Stomach (tissue), 9 donors: Measurements from ENCODE around the gene DISC1. TPM values are rescaled to one million over a fixed set of nuclear protein-coding genes. Genes with fewer than 3 reads are reported as not detected.
"Not testable (repeated sequence)": the region's sequence is repeated elsewhere in the genome, so short reads cannot be mapped to it uniquely, and the experiment has no call there.

Experiments
- DNase-seq, 2 donors: peaks; one replicate each; pipeline versions ENCODE4 v3.0.0 to v3.0.0-alpha.2; 2013 to 2019
- H3K27ac ChIP-seq, 5 donors: fragments of 200-600 bp in 4 of 5; sonication (generic) in 4 of 5; one replicate each; pipeline ENCODE4 v1.5.1; 2013 to 2019; ENCODE audit warnings: mild to moderate bottlenecking in 1 of 5, moderate library complexity in 1 of 5
- H3K27me3 ChIP-seq, 3 donors: fragments of 200-600 bp; sonication (generic); one replicate each; pipeline ENCODE4 v1.5.1; 2017 to 2019; ENCODE audit warnings: mixed run types in 1 of 3
- H3K36me3 ChIP-seq, 4 donors: fragments of 200-600 bp; sonication (generic); 1 replicate in 3 of 4; 2 replicates in 1 of 4; pipeline ENCODE4 v1.5.1; 2016 to 2019
- H3K4me1 ChIP-seq, 4 donors: fragments of 200-600 bp; sonication (generic); one replicate each; pipeline ENCODE4 v1.5.1; 2016 to 2019
- H3K4me3 ChIP-seq, 4 donors: fragments of 200-600 bp; sonication (generic) in 3 of 4; one replicate each; pipeline ENCODE4 v1.5.1; 2016 to 2019; ENCODE audit warnings: mild to moderate bottlenecking in 1 of 4
- H3K9me3 ChIP-seq, 4 donors: fragments of 200-600 bp; sonication (generic); one replicate each; pipeline ENCODE4 v1.5.1; 2016 to 2019
- EP300 ChIP-seq: sonication (generic); formaldehyde crosslinking; IDR thresholded peaks from one replicate; pipeline ENCODE4 v1.6.1; 2017; ENCODE audit warnings: antibody characterized with exemption
- POLR2A ChIP-seq, 4 donors: fragments of 450-650 bp; IDR thresholded peaks; one replicate each; pipeline ENCODE4 v1.6.1; 2016; ENCODE audit warnings: antibody characterized with exemption in 4 of 4, control low read depth in 2 of 4, mild to moderate bottlenecking in 1 of 4, moderate library complexity in 1 of 4
- POLR2AphosphoS5 ChIP-seq, 3 donors: sonication (generic); formaldehyde crosslinking; IDR thresholded peaks; one replicate each; pipeline ENCODE4 v1.6.1; 2016; ENCODE audit warnings: antibody characterized with exemption in 3 of 3
- WGBS, 5 donors: extraction: QIAGEN DNeasy Blood & Tissue Kit in 3 of 5; methylation state at CpG; one replicate each; pipeline versions ENCODE4 v1.1.5 to v1.1.7; 2013 to 2018; 5-methylcytosine and 5-hydroxymethylcytosine counted together
- intact Hi-C: fragments of 100-400 bp; cut with DNase I; formaldehyde crosslinking; loops from one replicate; pipeline ENCODE4 v1.15.1; 2023; ENCODE audit warnings: low total_unique reads
- polyA plus RNA-seq, 3 donors: library from polyadenylated mRNA; stranded (reverse); fragments of 200-250 nt; gene quantifications; one replicate each; pipeline ENCODE4 v1.2.3, GENCODE V29; 2013
- total RNA-seq, 5 donors: library from RNA; depleted of rRNA; stranded (reverse); fragments of >200 nt; gene quantifications; one replicate each; pipeline versions ENCODE4 v1.1.0 to v1.2.3, GENCODE V29; 2014 to 2016
- TF ChIP-seq, protein P1 (sequence below), 7 experiments: fragments of 450-650 bp in 4 of 7; fragments of 200-600 bp in 3 of 7; sonication (generic) in 3 of 7; IDR thresholded peaks; one replicate each; pipeline ENCODE4 v1.5.1; 2016 to 2019; ENCODE audit warnings: antibody characterized with exemption in 7 of 7, control low read depth in 2 of 7, mild to moderate bottlenecking in 1 of 7
- donor health status: healthy with polysubstance abuse.
- donor health status: Bipolar disorder and iron deficiency.
- donor health status: healthy.

DISC1 gene
- total and polyA plus RNA-seq, 8 donors, result 0.43 to 29.8 (median 1.6) TPM

DNA sequence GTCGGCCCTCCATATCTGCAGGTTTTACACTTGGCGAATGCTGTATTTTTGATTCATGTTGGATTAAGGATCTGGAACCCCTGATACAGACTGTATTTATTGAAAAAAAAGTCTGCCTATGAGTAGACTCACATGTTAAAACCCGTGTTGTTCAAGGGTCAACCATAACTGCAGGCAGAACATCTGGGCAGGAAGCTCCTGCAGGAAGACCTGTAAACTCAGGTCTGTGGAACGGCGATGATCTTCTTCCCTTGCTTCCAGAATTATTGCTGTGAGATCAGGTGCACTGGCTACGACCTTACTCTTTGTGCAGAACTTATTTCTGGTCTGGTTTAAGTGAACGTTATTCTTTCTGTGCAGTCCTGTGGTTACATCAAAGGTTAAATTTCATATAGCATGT, 96.6 kb downstream of the DISC1 start:
- H3K9me3 ChIP-seq, result no peaks in the 10 kb centered on the region
- intact Hi-C loops, result no loop called here
- H3K36me3 ChIP-seq, result no peaks in the 10 kb centered on the region
- no peak overlapping the region for H3K27ac ChIP-seq
- no peaks in the 10 kb centered on the region for H3K4me1 ChIP-seq
- TF ChIP-seq, protein P1, sequence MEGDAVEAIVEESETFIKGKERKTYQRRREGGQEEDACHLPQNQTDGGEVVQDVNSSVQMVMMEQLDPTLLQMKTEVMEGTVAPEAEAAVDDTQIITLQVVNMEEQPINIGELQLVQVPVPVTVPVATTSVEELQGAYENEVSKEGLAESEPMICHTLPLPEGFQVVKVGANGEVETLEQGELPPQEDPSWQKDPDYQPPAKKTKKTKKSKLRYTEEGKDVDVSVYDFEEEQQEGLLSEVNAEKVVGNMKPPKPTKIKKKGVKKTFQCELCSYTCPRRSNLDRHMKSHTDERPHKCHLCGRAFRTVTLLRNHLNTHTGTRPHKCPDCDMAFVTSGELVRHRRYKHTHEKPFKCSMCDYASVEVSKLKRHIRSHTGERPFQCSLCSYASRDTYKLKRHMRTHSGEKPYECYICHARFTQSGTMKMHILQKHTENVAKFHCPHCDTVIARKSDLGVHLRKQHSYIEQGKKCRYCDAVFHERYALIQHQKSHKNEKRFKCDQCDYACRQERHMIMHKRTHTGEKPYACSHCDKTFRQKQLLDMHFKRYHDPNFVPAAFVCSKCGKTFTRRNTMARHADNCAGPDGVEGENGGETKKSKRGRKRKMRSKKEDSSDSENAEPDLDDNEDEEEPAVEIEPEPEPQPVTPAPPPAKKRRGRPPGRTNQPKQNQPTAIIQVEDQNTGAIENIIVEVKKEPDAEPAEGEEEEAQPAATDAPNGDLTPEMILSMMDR (IDR thresholded peaks at IDR 0.05), result no peak
- TF ChIP-seq POLR2A (IDR thresholded peaks at IDR 0.05) (no peak), POLR2AphosphoS5 (IDR thresholded peaks at IDR 0.05) (no peak), EP300 (no peak)
- no peak overlapping the region for H3K4me3 ChIP-seq
- peak in 1 of 2 donors; percentile 29 for DNase-seq
- H3K27me3 ChIP-seq, result no peaks in the 10 kb centered on the region
- WGBS, 5 donors, result 84 to 87% (median 85%) methylated on average over 7 of the region's 7 CpGs

DNA sequence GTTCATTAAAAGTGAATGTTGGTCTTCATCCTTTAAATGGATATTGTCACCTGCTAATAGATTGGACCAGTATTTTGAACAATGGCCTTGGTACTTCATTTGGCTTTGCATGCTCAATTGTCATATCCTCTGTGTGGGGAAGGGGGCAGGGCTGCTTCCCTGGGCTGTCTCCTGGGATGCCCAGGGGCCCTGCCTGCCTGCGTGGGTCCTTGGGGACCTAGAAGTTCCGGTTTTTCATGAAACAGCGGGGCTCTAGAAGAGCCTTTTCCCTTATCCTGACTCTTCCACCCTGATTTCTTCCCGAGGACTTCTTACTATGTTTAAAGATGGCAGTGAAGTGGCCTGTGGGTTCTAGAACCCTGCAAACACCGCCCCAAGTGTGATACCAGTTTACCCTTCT, 97.5 kb downstream of the DISC1 start:
- no peak overlapping the region for H3K27ac ChIP-seq
- no peaks in the 10 kb centered on the region for H3K9me3 ChIP-seq
- H3K27me3 ChIP-seq, result no peaks in the 10 kb centered on the region
- H3K4me3 ChIP-seq, result no peak overlapping the region
- no peaks in the 10 kb centered on the region for H3K36me3 ChIP-seq
- H3K4me1 ChIP-seq, result no peaks in the 10 kb centered on the region
- 79 to 90% (median 86%) methylated on average over 5 of the region's 5 CpGs for WGBS, 5 donors
- TF ChIP-seq EP300 (no peak), POLR2AphosphoS5 (IDR thresholded peaks at IDR 0.05) (no peak), POLR2A (IDR thresholded peaks at IDR 0.05) (no peak)
- TF ChIP-seq, protein P1 (IDR thresholded peaks at IDR 0.05), result no peak
- intact Hi-C loops, result no loop called here
- DNase-seq, result no peak

DNA sequence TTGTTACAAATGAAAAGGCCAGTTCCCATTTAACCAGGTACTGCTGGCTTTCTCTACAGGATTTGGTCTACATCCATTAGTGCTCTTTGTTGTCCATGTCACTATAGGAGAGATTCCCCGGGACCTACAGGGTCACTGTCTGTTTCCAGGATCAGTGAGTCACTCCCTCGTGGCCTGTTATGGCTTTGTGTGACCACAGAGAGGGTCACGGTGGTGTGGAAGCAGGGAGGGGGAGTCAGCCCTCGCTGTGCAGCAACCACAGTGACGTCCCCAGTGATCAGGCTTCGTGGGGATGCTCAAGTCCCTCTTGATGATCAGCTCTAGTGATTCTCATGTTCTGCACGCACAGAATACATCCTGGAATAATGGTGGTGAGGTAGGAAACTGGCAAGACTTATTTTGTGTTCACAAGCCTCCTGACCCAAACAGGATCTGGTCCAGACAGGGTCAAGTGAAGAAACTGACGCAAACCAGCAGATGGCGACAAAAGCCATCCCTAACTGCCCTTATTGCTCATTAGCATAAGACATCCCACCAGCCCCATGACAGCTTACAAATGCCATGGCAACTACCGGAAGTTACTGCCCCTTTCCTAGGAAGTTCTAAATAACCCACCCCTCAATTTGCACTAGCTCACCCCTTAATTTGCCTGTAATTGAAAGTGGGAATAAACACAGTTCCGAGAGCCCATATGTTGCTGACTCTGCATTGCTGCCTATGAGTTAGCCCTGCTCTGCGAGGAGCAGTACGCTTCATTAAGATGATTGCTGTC, 98.5 kb downstream of the DISC1 start:
- Histone ChIP-seq H3K4me1 (peaks cover 0 to 6% (median 0%) of the 10 kb centered on the region in 4 donors), H3K9me3 (no peaks in the 10 kb centered on the region), H3K27ac (no peak overlapping the region), H3K27me3 (no peaks in the 10 kb centered on the region), H3K36me3 (no peaks in the 10 kb centered on the region), H3K4me3 (no peak overlapping the region)
- intact Hi-C loops, result no loop called here
- peak in 1 of 2 donors; percentile 62 for DNase-seq
- WGBS, 5 donors, result 75 to 85% (median 83%) methylated on average over 12 to 13 of the region's 13 CpGs
- no peak for TF ChIP-seq POLR2A (IDR thresholded peaks at IDR 0.05)
- TF ChIP-seq POLR2AphosphoS5 (IDR thresholded peaks at IDR 0.05), result no peak
- TF ChIP-seq EP300, result no peak

DNA sequence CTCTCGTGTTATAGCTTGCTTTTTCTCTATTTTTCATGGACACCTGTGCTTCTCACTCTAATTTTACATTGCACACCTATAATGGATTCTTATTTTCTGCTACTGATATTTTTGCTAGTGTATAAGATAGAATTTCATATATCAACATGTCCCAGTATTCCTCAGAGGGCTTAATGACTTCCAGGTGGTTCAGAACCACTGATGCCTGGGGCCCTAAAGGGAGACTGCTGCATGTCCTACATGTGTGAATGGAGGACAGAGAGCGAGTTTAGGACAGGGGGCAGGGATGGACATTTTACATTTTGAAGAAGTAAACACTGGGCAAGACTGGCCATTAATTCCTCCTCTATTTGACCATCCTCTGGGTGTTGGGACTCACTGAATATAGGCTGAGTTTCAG, 100.6 kb downstream of the DISC1 start:
- DNase-seq, result no peak
- intact Hi-C loops, result no loop called here
- H3K4me3 ChIP-seq, result no peak overlapping the region
- H3K36me3 ChIP-seq, result no peaks in the 10 kb centered on the region
- 80 to 88% (median 85%) methylated on average over 2 of the region's 2 CpGs for WGBS, 5 donors
- TF ChIP-seq, protein P1 (IDR thresholded peaks at IDR 0.05), result no peak
- peaks cover 0 to 6% (median 0%) of the 10 kb centered on the region in 4 donors for H3K4me1 ChIP-seq
- no peaks in the 10 kb centered on the region for H3K27me3 ChIP-seq
- no peak overlapping the region for H3K27ac ChIP-seq
- no peaks in the 10 kb centered on the region for H3K9me3 ChIP-seq

DNA sequence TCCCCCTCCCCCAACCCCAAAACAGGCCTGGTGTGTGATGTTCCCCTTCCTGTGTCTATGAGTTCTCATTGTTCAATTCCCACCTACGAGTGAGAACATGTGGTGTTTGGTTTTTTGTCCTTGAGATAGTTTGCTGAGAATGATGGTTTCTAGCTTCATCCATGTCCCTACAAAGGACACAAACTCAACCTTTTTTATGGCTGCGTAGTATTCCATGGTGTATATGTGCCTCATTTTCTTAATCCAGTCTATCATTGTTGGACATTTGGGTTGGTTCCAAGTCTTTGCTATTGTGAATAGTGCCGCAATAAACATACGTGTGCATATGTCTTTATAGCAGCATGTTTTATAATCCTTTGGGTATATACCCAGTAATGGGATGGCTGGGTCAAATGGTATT, 102.4 kb downstream of the DISC1 start:
- H3K4me3 ChIP-seq, H3K36me3 ChIP-seq, H3K27ac ChIP-seq, H3K4me1 ChIP-seq, DNase-seq, H3K27me3 ChIP-seq, intact Hi-C loops, H3K9me3 ChIP-seq: not testable (repeated sequence)
- WGBS, 5 donors, result 94 to 98% (median 96%) methylated on average over 2 to 4 of the region's 4 CpGs
